HG02588 (cell line): ENCODE results near the gene RACGAP1.
"Not testable (repeated sequence)": the region's sequence is repeated elsewhere in the genome, so short reads cannot be mapped to it uniquely, and the experiment has no call there.

Experiments used
- ATAC-seq: cut with Tn5 transposase; IDR thresholded peaks from one replicate; pipeline ENCODE4 v1.9.1; 2021; ENCODE audit warnings: mild to moderate bottlenecking, moderate library complexity; ENCODE audit not compliant: unreplicated experiment

Gene RACGAP1

GRCh38 chr12:50032854-50033581 lies 7.7 kb upstream of the RACGAP1 start:
- ATAC-seq: no peak

- no peak for ATAC-seq
These were observed 7.2 kb upstream of the RACGAP1 start for GRCh38 chr12:50032515-50032853.

GRCh38 chr12:50030449-50030848 lies 5.2 kb upstream of the RACGAP1 start:
- ATAC-seq: not testable (repeated sequence)

GRCh38 chr12:50026691-50027090 lies 1.4 kb upstream of the RACGAP1 start:
- no peak for ATAC-seq

GRCh38 chr12:50024805-50025186 lies 498 bp downstream of the RACGAP1 start:
- peak; percentile 5 for ATAC-seq

- ATAC-seq: no peak
These were observed 1.1 kb downstream of the RACGAP1 start for GRCh38 chr12:50024227-50024626.

- ATAC-seq: no peak
These were observed 2.4 kb downstream of the RACGAP1 start for GRCh38 chr12:50022903-50023302.

- no peak for ATAC-seq
These were observed 4.3 kb downstream of the RACGAP1 start for GRCh38 chr12:50021031-50021430.

- ATAC-seq: no peak
These were observed 5.8 kb downstream of the RACGAP1 start for GRCh38 chr12:50019524-50019923.

GRCh38 chr12:50018968-50019367 lies 6.3 kb downstream of the RACGAP1 start:
- ATAC-seq: no peak

- ATAC-seq: no peak
These were observed 7.1 kb downstream of the RACGAP1 start for GRCh38 chr12:50018154-50018553.

GRCh38 chr12:50017641-50018040 lies 7.7 kb downstream of the RACGAP1 start:
- ATAC-seq: no peak

- ATAC-seq: no peak
These were observed 8.5 kb downstream of the RACGAP1 start for GRCh38 chr12:50016501-50017475.

GRCh38 chr12:50014342-50014741 lies 11.0 kb downstream of the RACGAP1 start:
- no peak for ATAC-seq

GRCh38 chr12:50013361-50014147 lies 11.7 kb downstream of the RACGAP1 start:
- no peak for ATAC-seq

- no peak for ATAC-seq
These were observed 18.4 kb downstream of the RACGAP1 start for GRCh38 chr12:50006754-50007442.

GRCh38 chr12:50006280-50006679 lies 19.0 kb downstream of the RACGAP1 start:
- no peak for ATAC-seq

GRCh38 chr12:50005175-50005574 lies 20.1 kb downstream of the RACGAP1 start:
- no peak for ATAC-seq

GRCh38 chr12:50004696-50005095 lies 20.6 kb downstream of the RACGAP1 start:
- no peak for ATAC-seq

- no peak for ATAC-seq
These were observed 21.7 kb downstream of the RACGAP1 start for GRCh38 chr12:50003595-50003994.

- no peak for ATAC-seq
These were observed 26.8 kb downstream of the RACGAP1 start for GRCh38 chr12:49998453-49998852.
